Fibroblast of skin of right biceps (primary cell): ENCODE results near the gene NCKIPSD.
"Not testable (repeated sequence)": the region's sequence is repeated elsewhere in the genome, so short reads cannot be mapped to it uniquely, and the experiment has no call there.

ENCODE experiments used
- DNase-seq: peaks from one replicate; pipeline ENCODE4 v3.0.0-alpha.2; 2013

Gene NCKIPSD

GRCh38 chr3:48685603-48686511, at the start of gene NCKIPSD:
Gene NCKIPSD, minus strand, starts transcription at chr3:48685915. Its CDS starts 108 bp downstream, at chr3:48685807.
- DNase-seq, result peak; percentile 81

GRCh38 chr3:48735075-48735767, 49.5 kb upstream of the NCKIPSD start:
- DNase-seq, result peak; percentile 21

- not testable (repeated sequence) for DNase-seq
Observed at GRCh38 chr3:48734541-48734940, 48.8 kb upstream of the NCKIPSD start.

- not testable (repeated sequence) for DNase-seq
Observed at GRCh38 chr3:48733752-48734518, 48.2 kb upstream of the NCKIPSD start.

- DNase-seq, result no peak
Observed at GRCh38 chr3:48727511-48727910, 41.8 kb upstream of the NCKIPSD start.

- not testable (repeated sequence) for DNase-seq
Observed at GRCh38 chr3:48725185-48725855, 39.6 kb upstream of the NCKIPSD start.

- DNase-seq, result no peak
Observed at GRCh38 chr3:48723725-48724124, 38.0 kb upstream of the NCKIPSD start.

GRCh38 chr3:48723293-48723692, 37.6 kb upstream of the NCKIPSD start:
- not testable (repeated sequence) for DNase-seq

GRCh38 chr3:48716982-48717746, 31.4 kb upstream of the NCKIPSD start, which contains the start of gene IP6K2:
Gene IP6K2, minus strand, starts transcription at chr3:48717221. Its CDS starts 21,930 bp downstream, at chr3:48695291.
- DNase-seq, result peak; percentile 98

- peak; percentile 8 for DNase-seq
Observed at GRCh38 chr3:48716508-48716981, 30.8 kb upstream of the NCKIPSD start.

GRCh38 chr3:48715174-48715800, 29.6 kb upstream of the NCKIPSD start:
- peak; percentile 35 for DNase-seq

- DNase-seq, result no peak
Observed at GRCh38 chr3:48711727-48712126, 26.0 kb upstream of the NCKIPSD start.

- no peak for DNase-seq
Observed at GRCh38 chr3:48709051-48709461, 23.3 kb upstream of the NCKIPSD start.

GRCh38 chr3:48708481-48708889, 22.8 kb upstream of the NCKIPSD start:
- DNase-seq, result peak; percentile 27

- DNase-seq, result no peak
Observed at GRCh38 chr3:48707157-48707556, 21.4 kb upstream of the NCKIPSD start.

GRCh38 chr3:48702320-48702920, 16.7 kb upstream of the NCKIPSD start:
- DNase-seq, result no peak

GRCh38 chr3:48700731-48701405, 15.2 kb upstream of the NCKIPSD start:
- DNase-seq, result no peak

- DNase-seq, result no peak
Observed at GRCh38 chr3:48698891-48699290, 13.2 kb upstream of the NCKIPSD start.

GRCh38 chr3:48697952-48698351, 12.2 kb upstream of the NCKIPSD start:
- DNase-seq, result no peak

- no peak for DNase-seq
Observed at GRCh38 chr3:48696601-48697000, 10.9 kb upstream of the NCKIPSD start.
